Activated T-helper 17 cell treated with anti-CD3 and anti-CD28 coated beads, Interleukin-2, amount 50 U/mL, for 72 hours (primary cell): ENCODE measurements around the gene TBC1D9. TPM values are rescaled to one million over a fixed set of nuclear protein-coding genes. Genes with fewer than 3 reads are reported as not detected.

Source experiments
- ATAC-seq: fragments of 150-1000 bp; cut with Tn5 transposase; replicated peaks from 2 replicates; pipeline ENCODE4 v1.10.0; 2021; ENCODE audit warnings: mild to moderate bottlenecking, moderate library complexity
- H3K27ac Mint-ChIP-seq: one replicate; pipeline ENCODE4 v1.8.0; 2022; ENCODE audit warnings: mixed read lengths
- H3K27me3 Mint-ChIP-seq: one replicate; pipeline ENCODE4 v1.8.0; 2022; ENCODE audit warnings: mixed read lengths
- H3K36me3 Mint-ChIP-seq: one replicate; pipeline ENCODE4 v1.8.0; 2022; ENCODE audit warnings: low read depth, mild to moderate bottlenecking, mixed read lengths
- H3K4me1 Mint-ChIP-seq: one replicate; pipeline ENCODE4 v1.8.0; 2022; ENCODE audit warnings: mixed read lengths
- H3K4me3 Mint-ChIP-seq: one replicate; pipeline ENCODE4 v1.8.0; 2022; ENCODE audit warnings: mild to moderate bottlenecking, mixed read lengths
- H3K9me3 Mint-ChIP-seq: one replicate; pipeline ENCODE4 v1.8.0; 2022; ENCODE audit warnings: mixed read lengths
- total RNA-seq, 2 donors: library from RNA; stranded (reverse); gene quantifications; one replicate each; pipeline ENCODE4 v1.2.3, GENCODE V29; 2022

Gene TBC1D9
- total RNA-seq, 2 donors from 2014 or later: 0.05 TPM; not detected in 1

DNA sequence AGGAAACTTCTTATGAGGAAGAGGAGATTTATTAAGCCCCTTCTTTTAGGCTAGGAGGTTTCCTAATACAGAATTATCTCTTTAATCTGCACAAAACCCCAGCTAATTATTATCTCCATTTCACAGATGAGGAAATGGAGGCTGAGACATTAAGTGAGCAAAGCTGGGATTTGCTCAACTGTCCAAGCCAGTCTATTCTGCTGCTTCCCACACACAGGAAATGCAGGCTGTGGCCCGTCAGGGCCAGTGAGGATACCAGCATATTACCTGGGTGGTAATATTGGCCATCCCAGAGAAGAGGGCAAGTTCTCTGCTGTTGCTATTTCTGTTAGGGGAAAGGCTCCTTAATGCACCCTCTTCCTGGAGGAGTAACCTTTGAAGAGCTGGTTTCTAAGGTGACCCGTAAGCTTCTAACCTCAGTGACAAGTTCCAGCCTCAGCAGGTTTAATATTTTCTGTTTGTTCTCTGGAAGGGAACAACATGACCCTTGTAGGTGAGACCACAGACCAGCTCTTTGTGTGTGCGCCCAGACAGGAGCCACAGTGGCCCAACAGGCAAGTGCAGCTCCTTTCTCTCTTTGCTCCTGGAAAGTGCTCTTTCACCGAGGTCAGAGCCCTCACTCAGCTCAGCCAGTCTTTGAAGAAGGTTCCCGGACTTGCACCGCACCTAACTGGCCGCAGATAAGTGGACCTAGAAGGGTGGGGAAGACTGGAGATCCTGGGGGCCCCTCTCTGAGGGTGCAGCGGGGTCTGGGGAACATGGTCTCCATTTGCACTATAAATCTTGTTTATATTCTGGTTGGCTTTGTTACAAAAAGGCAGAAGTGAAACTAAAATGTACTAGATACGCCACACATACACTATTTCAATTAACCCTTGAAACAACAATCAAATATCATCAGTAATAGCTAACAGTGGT is 35.5 kb downstream of the TBC1D9 start:
- H3K36me3 Mint-ChIP-seq: no peaks in the 10 kb centered on the region
- peak; percentile 9 for ATAC-seq
- peaks cover 3% of the 10 kb centered on the region for H3K27me3 Mint-ChIP-seq
- no peak overlapping the region for H3K27ac Mint-ChIP-seq
- H3K4me3 Mint-ChIP-seq: peak overlapping the region; percentile 3
- no peaks in the 10 kb centered on the region for H3K9me3 Mint-ChIP-seq
- H3K4me1 Mint-ChIP-seq: peaks cover 5% of the 10 kb centered on the region

DNA sequence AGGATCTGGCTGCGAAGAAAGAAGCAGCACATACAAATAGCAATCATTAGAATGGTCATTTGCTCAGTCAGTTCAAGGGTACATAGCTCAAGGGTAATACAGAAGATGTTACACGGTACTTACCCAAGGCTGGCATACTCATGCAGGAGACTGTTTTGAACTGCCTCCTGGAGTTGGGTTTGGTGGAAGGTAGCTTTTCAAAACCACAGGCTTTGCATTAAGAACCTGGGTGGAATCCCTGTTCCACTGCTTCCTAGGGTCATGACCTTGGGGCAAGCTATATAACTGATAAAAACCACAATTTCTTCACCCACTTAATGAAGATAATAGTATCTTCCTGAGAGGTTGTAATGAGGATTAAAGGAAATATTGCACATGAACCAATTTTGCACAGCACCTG is 36.5 kb downstream of the TBC1D9 start:
- H3K27me3 Mint-ChIP-seq: no peaks in the 10 kb centered on the region
- no peak overlapping the region for H3K4me3 Mint-ChIP-seq
- H3K9me3 Mint-ChIP-seq: no peaks in the 10 kb centered on the region
- no peak overlapping the region for H3K27ac Mint-ChIP-seq
- peak; percentile 43 for ATAC-seq
- no peaks in the 10 kb centered on the region for H3K36me3 Mint-ChIP-seq
- peaks cover 5% of the 10 kb centered on the region for H3K4me1 Mint-ChIP-seq

DNA sequence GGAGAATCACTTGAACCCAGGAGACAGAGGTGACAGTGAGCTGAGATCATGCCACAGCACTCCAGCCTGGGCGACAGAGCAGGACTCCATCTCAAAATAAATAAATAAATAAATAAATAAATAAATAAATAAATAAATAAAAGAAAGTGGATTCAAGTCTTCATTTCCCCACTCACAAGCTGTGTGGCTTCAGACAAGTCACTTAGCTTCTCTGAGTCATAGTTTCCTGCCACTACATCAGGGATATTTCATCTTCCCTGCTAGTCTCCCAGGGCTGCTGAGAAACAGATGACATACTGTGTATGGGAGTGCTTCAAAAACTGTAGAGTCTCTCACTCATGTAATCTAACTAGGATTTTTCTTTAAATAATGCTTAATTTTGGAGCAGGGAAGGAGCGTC is 37.2 kb downstream of the TBC1D9 start:
- no peaks in the 10 kb centered on the region for H3K36me3 Mint-ChIP-seq
- no peak overlapping the region for H3K4me3 Mint-ChIP-seq
- ATAC-seq: peak; percentile 58

DNA sequence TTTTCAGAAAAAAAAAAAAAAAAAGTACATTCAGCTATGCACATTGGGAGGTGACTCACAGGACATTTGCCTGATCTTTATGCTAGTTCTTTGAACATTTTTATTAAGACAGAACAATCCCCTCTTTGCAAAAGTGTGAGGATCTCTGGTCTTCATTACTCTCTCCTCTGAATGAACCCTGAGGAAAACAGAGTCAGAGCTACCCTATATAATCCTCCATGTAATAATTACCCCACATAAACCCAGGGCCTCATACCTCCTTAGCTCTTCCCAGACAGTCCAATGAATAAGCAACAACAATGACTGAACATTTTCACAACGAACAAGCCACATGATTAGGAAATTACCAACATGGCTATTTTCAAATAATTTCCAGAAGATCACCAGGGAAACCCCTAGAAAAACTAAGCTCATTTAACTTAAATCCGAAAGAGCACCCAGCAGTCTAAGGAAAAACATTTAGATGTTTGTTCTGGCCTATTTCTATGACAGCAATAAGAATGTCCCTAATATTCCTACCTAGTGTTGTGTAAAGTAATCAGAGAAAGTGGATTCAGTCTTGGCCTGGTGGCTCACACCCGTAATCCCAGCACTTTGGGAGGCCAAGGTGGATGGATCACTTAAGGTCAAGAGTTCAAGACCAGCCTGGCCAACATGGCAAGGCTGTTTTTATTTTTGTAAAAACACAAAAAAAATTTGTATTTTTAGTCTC is 37.8 kb downstream of the TBC1D9 start:
- Mint-ChIP-seq H3K9me3 (no peaks in the 10 kb centered on the region), H3K36me3 (no peaks in the 10 kb centered on the region), H3K4me3 (no peak overlapping the region), H3K27me3 (no peaks in the 10 kb centered on the region), H3K27ac (no peak overlapping the region), H3K4me1 (peaks cover 5% of the 10 kb centered on the region)
- no peak for ATAC-seq

More for the DNA sequence above, 37.2 kb downstream of the TBC1D9 start:
- Mint-ChIP-seq H3K9me3 (no peaks in the 10 kb centered on the region), H3K27ac (peak overlapping the region; percentile 29), H3K4me1 (peaks cover 5% of the 10 kb centered on the region), H3K27me3 (no peaks in the 10 kb centered on the region)

DNA sequence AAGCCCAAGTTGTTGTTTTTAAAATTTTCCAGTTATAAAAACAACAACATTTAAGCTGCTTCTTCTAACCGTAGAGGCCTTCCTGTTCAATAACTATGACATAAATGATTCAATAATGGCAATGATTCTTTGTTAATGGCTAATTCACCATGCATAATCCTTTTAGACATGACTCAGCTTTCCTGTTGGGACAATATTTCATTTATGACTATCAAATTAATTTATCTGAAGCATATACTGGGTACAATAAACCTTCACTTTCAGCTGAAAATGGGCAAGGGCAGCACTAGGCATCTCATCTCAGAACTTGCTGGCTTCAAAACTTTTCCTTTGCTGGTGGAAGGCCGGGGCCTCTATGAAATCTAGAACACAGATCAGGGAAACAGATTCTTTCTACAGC is 38.9 kb downstream of the TBC1D9 start:
- ATAC-seq: no peak
- no peaks in the 10 kb centered on the region for H3K36me3 Mint-ChIP-seq

DNA sequence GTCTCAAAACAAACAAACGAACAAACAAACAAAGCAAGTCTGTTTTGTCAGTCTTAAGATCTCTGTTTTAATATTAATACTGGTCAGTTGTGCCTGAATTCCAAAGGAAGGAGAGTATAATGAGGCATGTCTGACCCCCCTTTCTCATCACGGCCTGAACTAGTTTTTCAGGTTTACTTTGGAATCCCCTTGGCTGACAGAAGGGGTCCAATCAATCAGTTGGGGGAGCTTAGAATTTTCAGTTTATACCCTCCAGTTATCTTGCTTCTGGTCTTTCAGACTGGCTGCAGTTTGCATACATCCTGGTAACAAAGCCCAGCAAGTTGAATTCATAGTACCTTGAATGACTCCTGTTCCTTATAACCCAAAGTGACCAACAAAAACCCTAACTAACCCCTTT is 41.1 kb downstream of the TBC1D9 start:
- peaks cover 2% of the 10 kb centered on the region for H3K27me3 Mint-ChIP-seq
- H3K9me3 Mint-ChIP-seq: no peaks in the 10 kb centered on the region
- H3K36me3 Mint-ChIP-seq: no peaks in the 10 kb centered on the region
- H3K27ac Mint-ChIP-seq: no peak overlapping the region
- H3K4me1 Mint-ChIP-seq: peaks cover 5% of the 10 kb centered on the region
- no peak for ATAC-seq
- no peak overlapping the region for H3K4me3 Mint-ChIP-seq

More for the DNA sequence above, 38.9 kb downstream of the TBC1D9 start:
- Mint-ChIP-seq H3K9me3 (no peaks in the 10 kb centered on the region), H3K4me1 (peaks cover 5% of the 10 kb centered on the region), H3K27me3 (no peaks in the 10 kb centered on the region), H3K4me3 (no peak overlapping the region), H3K27ac (no peak overlapping the region)

DNA sequence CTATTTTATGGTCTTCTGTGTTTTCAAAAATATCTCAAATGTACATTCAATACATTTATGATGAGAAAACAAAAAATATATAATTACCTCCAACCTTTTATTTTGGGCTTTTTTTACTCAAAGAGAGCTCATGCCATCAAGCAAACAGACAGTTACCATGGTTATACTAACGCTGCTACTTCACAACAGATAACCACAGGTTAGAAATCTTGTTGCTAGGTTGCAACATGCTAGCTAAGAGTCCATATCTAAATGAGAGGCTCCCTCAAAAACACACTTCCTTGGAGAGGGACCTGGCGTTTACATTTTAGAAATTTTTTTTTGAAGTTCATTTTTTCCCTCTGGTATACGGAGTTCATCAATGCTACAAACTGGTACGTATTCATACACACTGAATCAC is 44.3 kb downstream of the TBC1D9 start:
- Mint-ChIP-seq H3K4me1 (no peaks in the 10 kb centered on the region), H3K27me3 (peaks cover 5% of the 10 kb centered on the region), H3K27ac (no peak overlapping the region), H3K9me3 (no peaks in the 10 kb centered on the region), H3K4me3 (no peak overlapping the region), H3K36me3 (no peaks in the 10 kb centered on the region)
- no peak for ATAC-seq

DNA sequence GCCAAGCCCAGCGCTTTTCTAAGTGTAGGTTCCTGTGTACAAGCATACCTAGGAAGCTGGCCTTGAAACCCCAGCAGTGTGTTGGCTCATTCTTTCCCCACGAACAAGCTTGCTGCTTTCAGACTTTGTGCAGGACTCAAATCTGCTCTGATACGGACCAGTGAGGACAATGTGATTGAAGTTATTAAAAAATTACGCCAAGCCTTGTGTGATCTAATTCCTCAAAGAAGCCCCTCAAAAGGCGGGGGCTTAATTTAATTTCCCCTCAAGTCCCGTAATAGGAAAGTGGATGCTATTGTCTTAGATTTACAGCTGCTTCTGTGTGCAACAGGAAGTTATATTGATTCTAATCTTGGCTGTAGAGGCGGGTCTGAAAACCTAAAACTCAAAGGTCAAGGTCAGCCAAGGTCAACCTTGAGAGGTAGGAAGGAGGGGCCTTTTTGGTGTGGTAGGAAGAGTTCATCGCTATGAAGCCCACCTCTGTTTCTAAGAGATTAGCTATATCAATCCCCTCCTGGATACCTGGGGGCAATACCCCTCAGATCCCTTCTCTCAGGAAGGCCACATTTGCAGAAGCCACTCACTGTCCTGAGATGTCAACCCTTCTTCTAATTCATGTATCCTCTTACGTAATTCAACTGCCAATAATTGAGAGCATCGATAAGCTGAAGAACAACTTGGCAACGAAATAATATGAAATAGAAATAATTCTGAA is 45.1 kb downstream of the TBC1D9 start:
- Mint-ChIP-seq H3K27ac (no peak overlapping the region), H3K9me3 (no peaks in the 10 kb centered on the region), H3K27me3 (peaks cover 5% of the 10 kb centered on the region), H3K4me1 (no peaks in the 10 kb centered on the region), H3K36me3 (no peaks in the 10 kb centered on the region), H3K4me3 (no peak overlapping the region)
- ATAC-seq: no peak

DNA sequence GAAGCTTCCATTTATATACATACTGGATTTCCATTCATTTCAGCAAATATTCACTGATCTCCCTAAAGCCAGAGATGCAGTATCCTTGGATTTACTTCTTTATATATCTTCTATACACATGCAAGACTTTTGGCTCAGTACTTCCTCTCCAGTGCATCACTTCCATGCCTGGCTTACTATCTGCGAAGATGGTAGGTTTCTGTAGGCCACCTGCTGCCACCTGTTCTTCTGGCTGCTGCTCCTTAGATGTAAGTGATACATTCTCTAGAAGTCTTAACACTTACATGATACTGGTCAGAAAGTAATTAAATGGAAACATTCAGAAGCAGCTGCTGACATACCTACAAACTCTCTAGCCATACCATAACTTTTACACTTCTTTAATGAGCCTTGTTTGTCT is 48.9 kb downstream of the TBC1D9 start:
- no peaks in the 10 kb centered on the region for H3K9me3 Mint-ChIP-seq
- ATAC-seq: no peak
- no peak overlapping the region for H3K27ac Mint-ChIP-seq
- H3K4me1 Mint-ChIP-seq: no peaks in the 10 kb centered on the region
- no peak overlapping the region for H3K4me3 Mint-ChIP-seq
- H3K27me3 Mint-ChIP-seq: peaks cover 7% of the 10 kb centered on the region
- no peaks in the 10 kb centered on the region for H3K36me3 Mint-ChIP-seq

DNA sequence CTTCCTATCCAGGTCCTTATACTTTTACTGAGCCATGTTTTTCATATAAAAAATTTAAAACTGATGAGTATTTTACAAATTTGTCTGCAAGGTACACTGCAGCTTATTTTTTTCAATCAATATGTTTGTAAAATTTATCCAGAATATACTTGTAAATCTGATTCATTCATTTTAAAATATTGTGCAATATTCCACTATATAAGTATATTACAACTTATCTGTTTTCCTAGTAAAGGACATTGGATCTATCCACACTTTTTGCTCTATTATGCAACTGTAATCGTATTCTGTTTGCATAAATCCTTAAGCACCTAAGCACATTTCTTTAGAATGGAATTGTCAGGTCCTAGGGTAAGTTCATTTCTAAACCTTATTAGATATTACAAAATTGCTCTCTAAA is 49.5 kb downstream of the TBC1D9 start:
- Mint-ChIP-seq H3K9me3 (no peaks in the 10 kb centered on the region), H3K4me3 (no peak overlapping the region), H3K27ac (no peak overlapping the region), H3K27me3 (peaks cover 7% of the 10 kb centered on the region), H3K36me3 (no peaks in the 10 kb centered on the region), H3K4me1 (no peaks in the 10 kb centered on the region)
- no peak for ATAC-seq

DNA sequence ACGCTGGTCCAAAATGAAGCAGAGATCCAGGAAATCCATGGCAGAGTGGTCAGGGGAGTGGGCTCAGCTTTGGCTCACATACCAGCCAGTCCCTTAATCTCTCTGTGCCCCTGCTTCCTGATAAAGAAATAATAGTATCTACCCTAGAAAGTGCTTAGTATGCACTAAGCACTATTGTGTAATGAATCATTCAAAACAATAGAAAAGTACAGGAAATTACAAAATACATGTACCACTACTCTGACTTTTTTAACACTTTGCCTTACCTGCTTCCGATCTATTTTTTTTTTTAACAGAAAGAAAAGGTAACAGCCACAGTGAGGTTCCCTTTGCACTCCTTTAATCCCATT is 49.9 kb downstream of the TBC1D9 start:
- H3K27me3 Mint-ChIP-seq: peaks cover 7% of the 10 kb centered on the region
- H3K27ac Mint-ChIP-seq: no peak overlapping the region
- no peak for ATAC-seq
- no peaks in the 10 kb centered on the region for H3K4me1 Mint-ChIP-seq
- H3K36me3 Mint-ChIP-seq: no peaks in the 10 kb centered on the region
- no peak overlapping the region for H3K4me3 Mint-ChIP-seq
- no peaks in the 10 kb centered on the region for H3K9me3 Mint-ChIP-seq

DNA sequence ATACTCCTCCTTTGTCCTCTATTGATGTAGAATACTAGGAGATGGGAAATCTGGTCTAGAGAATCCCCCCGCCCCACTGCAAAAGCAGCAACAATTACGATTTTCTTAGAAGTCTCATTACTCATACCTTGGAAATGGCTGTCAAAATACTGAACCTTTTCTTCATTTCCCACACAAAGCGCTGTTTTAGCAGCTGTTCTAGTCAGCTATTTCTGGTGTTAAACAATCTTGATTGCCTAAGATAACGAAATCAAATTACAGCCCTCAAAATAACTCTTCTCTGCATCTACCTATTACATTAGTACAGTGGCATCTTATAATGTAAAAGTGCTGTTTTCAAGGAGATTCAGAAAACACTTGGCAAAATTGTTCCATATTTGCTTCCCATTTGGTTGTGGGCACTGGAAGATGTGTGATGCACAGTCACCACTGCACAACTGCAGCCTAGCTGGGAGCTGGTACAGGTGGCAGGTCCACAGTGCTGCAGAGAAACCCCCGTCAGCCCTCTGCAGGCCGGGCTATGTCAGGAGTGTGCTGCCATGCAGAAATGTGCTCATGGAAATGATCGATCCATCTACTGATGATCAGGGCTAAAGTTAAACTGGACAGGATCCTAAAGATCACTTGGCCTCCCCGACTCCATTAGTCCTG is 50.4 kb downstream of the TBC1D9 start:
- no peak overlapping the region for H3K27ac Mint-ChIP-seq
- H3K27me3 Mint-ChIP-seq: peaks cover 7% of the 10 kb centered on the region
- H3K36me3 Mint-ChIP-seq: no peaks in the 10 kb centered on the region
- no peak for ATAC-seq
- no peak overlapping the region for H3K4me3 Mint-ChIP-seq
- H3K9me3 Mint-ChIP-seq: no peaks in the 10 kb centered on the region
- H3K4me1 Mint-ChIP-seq: no peaks in the 10 kb centered on the region

DNA sequence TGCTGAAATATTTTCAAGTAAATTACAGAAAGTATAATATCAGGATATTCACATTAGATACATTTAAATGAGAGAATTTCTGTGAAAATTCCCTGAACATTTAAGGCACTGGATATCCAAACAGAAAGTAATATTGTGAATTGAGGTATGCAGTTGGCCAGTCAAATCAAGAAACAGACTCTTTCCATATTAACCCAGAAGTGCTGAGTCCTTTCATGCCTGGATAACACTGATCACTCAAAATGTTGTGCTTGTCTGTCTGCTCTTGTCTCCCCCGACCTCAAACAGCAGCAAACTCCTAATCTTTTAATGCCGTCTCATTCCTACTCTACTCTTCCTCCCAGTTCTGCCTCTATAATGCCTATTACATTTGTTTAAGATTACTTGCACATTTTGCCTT is 51.2 kb downstream of the TBC1D9 start:
- Mint-ChIP-seq H3K27me3 (peaks cover 4% of the 10 kb centered on the region), H3K9me3 (no peaks in the 10 kb centered on the region), H3K4me3 (no peak overlapping the region), H3K36me3 (no peaks in the 10 kb centered on the region), H3K27ac (no peak overlapping the region), H3K4me1 (no peaks in the 10 kb centered on the region)
- ATAC-seq: no peak

DNA sequence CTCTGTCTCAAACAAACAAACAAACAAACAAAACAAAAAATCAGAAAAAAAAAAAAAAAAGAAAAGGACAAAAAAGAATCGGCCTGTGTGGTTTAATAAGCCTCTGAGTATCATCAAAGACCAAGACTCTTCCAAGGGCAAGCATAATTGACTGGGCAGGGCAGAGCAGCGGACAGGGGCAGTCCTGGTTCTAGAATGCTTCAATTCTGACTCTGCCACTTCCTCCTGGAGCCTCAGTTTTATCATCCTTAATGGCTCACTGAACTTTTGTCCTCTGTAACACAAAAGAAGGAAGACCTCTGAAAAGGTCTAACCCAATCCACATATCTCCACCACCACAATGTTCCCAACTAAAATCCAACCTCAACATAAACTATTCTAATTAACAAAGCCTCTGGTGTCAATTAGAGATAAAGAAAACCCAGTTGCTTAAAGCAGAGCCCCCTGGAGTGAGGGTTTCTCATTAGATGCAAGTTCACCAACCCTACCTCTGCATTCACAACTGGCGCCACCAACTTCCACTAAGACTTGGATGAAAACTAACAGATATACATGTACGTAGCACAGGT is 51.7 kb downstream of the TBC1D9 start:
- no peaks in the 10 kb centered on the region for H3K9me3 Mint-ChIP-seq
- H3K4me3 Mint-ChIP-seq: no peak overlapping the region
- ATAC-seq: no peak
- H3K27me3 Mint-ChIP-seq: peaks cover 3% of the 10 kb centered on the region
- no peaks in the 10 kb centered on the region for H3K4me1 Mint-ChIP-seq
- H3K27ac Mint-ChIP-seq: no peak overlapping the region
- no peaks in the 10 kb centered on the region for H3K36me3 Mint-ChIP-seq
